Measurements from ENCODE around the gene ZCCHC9.

- TF ChIP-seq CTCF (IDR thresholded peaks at IDR 0.05) (peak in 1 of 3 donors; percentile 6), POLR2A (IDR thresholded peaks at IDR 0.05) (peak in 1 of 2 donors; percentile 9)
Measured at GRCh38 chr5:81301271-81302015, at the start of gene ZCCHC9.

Measured in lower leg skin (tissue), 3 donors.